ENCODE results near the gene THEM5. TPM values are rescaled to one million over a fixed set of nuclear protein-coding genes. Genes with fewer than 3 reads are reported as not detected.

The THEM5 gene
- total RNA-seq, 1 experiment from 2014 or later, result not detected

DNA sequence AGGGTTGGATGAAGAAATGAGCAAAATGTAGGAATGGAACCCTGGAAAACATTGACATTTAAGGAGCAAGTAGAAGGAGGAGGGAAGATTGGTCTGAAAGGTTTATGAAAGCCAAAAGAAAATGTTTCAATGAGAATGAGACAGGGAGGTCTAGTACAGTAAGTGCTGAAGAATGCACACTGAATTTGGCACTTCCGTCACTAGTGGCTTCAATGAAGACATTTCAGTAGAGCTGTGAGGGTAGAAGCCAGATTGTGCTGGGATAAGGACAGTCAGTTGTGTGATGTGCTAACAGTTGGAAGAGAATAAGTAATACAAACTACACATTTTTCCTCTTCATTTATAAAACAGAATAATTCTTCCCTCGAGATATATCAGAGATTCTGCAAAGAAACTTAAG, 38.7 kb upstream of the THEM5 start:
- ChIA-PET CTCF (no interaction called here), POLR2A (no interaction called here), RAD21 (ENCODE audit: low non-redundant PET in 1 of 2, low total read pairs in 2 of 2, uncharacterized antibody in 2 of 2, unreplicated experiment in 2 of 2) (no interaction called here)
- Histone ChIP-seq H3K4me1 (ENCODE audit: control insufficient read depth in 1 of 2, insufficient read depth in 2 of 2, low read length in 2 of 2) (peaks cover 4 to 7% of the 10 kb centered on the region in 2 experiments; a peak in 2 of 4 replicates), H3K27me3 (ENCODE audit: insufficient read depth, low read length) (no peaks in the 10 kb centered on the region), H3K4me2 (ENCODE audit: low read length) (no peak overlapping the region), H2AFZ (ENCODE audit: low read depth, low read length, poor library complexity, severe bottlenecking) (no peak overlapping the region), H3K4me3 (replicated peaks in 1 of 2; ENCODE audit: low read depth in 1 of 2, low read length in 2 of 2) (no peak overlapping the region), H3K9ac (ENCODE audit: low read length) (no peak overlapping the region), H3K9me3 (ENCODE audit: control insufficient read depth in 1 of 2, insufficient read depth in 1 of 2, low read depth in 1 of 2, low read length in 2 of 2) (no peaks in the 10 kb centered on the region), H3K79me2 (ENCODE audit: insufficient read depth, low read length) (no peaks in the 10 kb centered on the region), H3K27ac (ENCODE audit: low read depth, low read length) (no peak overlapping the region), H3K36me3 (ENCODE audit: control insufficient read depth in 1 of 2, insufficient read depth in 2 of 2, low read length in 2 of 2) (peaks cover 3 to 20% of the 10 kb centered on the region in 2 experiments; a peak in 2 of 4 replicates), H4K20me1 (ENCODE audit: insufficient read depth) (no peaks in the 10 kb centered on the region; the same call in 1 of the 2 replicates), H3K9me2 (ENCODE audit: insufficient read depth) (no peaks in the 10 kb centered on the region)
- TF ChIP-seq JUND (IDR thresholded peaks at IDR 0.05) (no peak), EZH2 (IDR thresholded peaks at IDR 0.05) (no peak), YY1 (IDR thresholded peaks at IDR 0.05; ENCODE audit: extremely low read depth, insufficient replicate concordance, low read depth, low read length) (no peak), SIN3A (IDR thresholded peaks at IDR 0.05; ENCODE audit: low read depth) (no peak), ELF1 (IDR thresholded peaks at IDR 0.05; ENCODE audit: borderline replicate concordance, low read depth) (no peak), POLR2A (IDR thresholded peaks at IDR 0.05; ENCODE audit: borderline replicate concordance, extremely low read depth, insufficient read depth, insufficient read length) (no peak), ZNF274 (IDR thresholded peaks at IDR 0.05; ENCODE audit: low read depth, low read length) (no peak), SRF (IDR thresholded peaks at IDR 0.05; ENCODE audit: low read depth) (no peak), RAD21 (IDR thresholded peaks at IDR 0.05; ENCODE audit: low read depth) (no peak), TCF7L2 (IDR thresholded peaks at IDR 0.05; ENCODE audit: borderline replicate concordance, extremely low read depth, insufficient read depth, insufficient read length) (no peak), SP1 (IDR thresholded peaks at IDR 0.05; ENCODE audit: low read depth) (no peak), ZFX (IDR thresholded peaks at IDR 0.05) (no peak)
- TF ChIP-seq, protein P1, sequence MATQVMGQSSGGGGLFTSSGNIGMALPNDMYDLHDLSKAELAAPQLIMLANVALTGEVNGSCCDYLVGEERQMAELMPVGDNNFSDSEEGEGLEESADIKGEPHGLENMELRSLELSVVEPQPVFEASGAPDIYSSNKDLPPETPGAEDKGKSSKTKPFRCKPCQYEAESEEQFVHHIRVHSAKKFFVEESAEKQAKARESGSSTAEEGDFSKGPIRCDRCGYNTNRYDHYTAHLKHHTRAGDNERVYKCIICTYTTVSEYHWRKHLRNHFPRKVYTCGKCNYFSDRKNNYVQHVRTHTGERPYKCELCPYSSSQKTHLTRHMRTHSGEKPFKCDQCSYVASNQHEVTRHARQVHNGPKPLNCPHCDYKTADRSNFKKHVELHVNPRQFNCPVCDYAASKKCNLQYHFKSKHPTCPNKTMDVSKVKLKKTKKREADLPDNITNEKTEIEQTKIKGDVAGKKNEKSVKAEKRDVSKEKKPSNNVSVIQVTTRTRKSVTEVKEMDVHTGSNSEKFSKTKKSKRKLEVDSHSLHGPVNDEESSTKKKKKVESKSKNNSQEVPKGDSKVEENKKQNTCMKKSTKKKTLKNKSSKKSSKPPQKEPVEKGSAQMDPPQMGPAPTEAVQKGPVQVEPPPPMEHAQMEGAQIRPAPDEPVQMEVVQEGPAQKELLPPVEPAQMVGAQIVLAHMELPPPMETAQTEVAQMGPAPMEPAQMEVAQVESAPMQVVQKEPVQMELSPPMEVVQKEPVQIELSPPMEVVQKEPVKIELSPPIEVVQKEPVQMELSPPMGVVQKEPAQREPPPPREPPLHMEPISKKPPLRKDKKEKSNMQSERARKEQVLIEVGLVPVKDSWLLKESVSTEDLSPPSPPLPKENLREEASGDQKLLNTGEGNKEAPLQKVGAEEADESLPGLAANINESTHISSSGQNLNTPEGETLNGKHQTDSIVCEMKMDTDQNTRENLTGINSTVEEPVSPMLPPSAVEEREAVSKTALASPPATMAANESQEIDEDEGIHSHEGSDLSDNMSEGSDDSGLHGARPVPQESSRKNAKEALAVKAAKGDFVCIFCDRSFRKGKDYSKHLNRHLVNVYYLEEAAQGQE (IDR thresholded peaks at IDR 0.05; ENCODE audit: low read depth), result no peak
- intact Hi-C loops (cut with micrococcal nuclease), result no loop called here
- ATAC-seq, result no peak
- BruUV-seq (replicated peaks), result no TSS peak
- DNase-seq (ENCODE audit: low read depth, low spot score), result no peak
